Activated naive CD4-positive, alpha-beta T cell treated with Interleukin-2 at 50 U/mL for 16 hours (primary cell): ENCODE measurements around the gene LCP1.

Experiments used
- DNase-seq: peaks from one replicate; pipeline ENCODE4 v3.0.0-alpha.2; 2020

Gene LCP1

DNA sequence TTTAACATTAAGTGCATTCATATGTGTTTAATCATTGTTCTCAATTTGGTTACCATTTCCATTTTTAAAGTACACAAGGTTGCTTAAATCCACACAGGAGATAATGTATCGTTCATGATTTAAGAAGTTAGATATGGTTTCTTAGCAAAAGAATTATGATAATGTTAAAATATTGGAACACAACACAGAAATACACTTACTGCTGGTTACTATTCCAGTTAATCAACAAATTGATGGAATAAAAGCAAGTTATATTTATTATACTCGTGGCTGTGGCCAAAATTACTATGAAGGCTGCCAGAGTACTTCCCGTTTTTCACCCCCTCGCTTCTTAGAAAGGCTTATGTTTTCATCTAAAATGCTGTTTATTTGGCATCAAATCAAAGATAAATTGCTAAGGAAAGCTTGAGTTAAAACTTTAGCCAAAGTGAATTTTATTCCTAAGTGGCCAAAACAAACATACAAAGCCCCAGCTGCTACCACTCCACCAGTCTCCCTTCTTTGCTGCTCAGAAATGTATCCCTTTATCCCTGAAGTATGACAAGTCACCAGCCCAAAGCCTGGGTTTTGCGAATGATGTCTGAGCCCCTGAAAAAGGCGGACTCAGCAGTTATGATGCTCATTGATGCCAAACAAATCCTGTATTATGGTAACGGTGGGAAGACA is 27.7 kb downstream of the LCP1 start:
- DNase-seq, result no peak

DNA sequence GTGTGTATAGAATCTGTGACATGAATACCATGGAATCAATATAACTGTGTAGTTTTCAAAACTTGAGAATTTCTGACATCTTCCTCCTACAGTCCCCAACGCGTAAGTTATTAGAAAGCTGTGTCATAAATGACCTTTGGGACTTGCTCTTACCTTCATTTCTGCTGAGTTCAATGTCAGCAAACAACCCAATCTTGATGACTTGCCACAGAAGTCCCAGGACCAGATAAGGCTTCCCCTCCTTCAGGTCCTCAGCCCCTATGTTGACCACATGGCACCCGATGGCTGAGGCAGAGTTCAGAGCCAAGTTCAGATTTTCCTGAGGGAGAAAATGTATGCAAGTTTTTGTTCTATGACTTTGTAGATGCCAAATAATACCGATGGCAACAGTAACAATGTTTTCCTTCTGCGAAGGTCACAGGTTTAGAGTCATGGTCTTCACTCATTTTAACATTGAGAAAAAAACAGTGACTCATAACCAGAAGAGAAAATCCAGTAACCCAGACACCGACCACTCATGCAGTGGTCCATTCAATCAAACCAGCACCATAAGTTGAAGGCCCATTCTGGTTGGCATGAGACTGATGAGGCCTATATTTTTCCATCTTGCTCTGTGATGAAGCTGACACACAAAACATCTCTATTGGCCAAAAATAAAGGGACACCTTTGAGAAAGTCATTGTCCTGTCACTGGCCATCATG is 29.2 kb downstream of the LCP1 start:
- DNase-seq, result no peak

GRCh38 chr13:46150134-46150693 is 31.8 kb downstream of the LCP1 start:
- DNase-seq, result no peak

- DNase-seq, result peak; percentile 33
These were observed 32.5 kb downstream of the LCP1 start for GRCh38 chr13:46149272-46150133.

- DNase-seq, result no peak
These were observed 35.1 kb downstream of the LCP1 start for GRCh38 chr13:46146898-46147297.

DNA sequence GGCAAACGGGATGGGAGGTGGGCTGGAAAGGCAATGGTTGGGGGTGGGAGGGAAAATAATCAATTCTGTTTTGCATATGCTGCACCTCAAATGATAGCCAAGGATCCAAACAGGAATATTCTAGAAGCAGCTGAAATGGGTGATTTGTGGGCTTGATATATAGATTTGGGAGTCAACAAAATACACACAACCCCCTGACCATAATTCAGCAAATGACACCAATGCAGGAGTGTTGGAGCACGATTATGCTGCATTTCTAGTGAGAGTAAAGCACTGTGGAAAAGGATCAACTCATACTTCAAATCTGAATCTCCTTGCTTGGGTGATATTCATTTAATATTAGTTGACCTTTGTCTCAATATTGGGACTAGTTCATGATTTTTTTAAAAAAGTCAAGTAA is 36.0 kb downstream of the LCP1 start:
- DNase-seq, result no peak

GRCh38 chr13:46145135-46145534 is 36.8 kb downstream of the LCP1 start:
- no peak for DNase-seq

GRCh38 chr13:46143184-46143701 is 38.7 kb downstream of the LCP1 start:
- DNase-seq, result no peak

DNA sequence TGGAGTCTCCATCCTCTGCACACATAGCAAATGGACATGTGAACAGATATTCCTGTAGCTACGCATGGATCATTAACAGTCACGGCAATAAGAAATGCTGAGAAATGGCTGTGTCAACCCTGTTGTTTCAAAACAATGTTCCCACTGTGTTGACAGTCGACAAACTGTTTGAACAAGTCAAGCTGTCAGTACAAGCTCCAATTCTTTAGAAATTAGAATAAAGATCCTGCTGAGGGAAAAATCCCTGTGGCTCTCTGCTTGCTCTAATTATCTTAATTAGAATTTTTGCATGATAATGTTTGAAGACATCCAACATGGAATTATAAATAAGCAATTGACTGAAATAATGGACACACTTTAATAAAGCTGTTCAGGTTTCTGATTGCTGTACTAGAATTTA is 39.2 kb downstream of the LCP1 start:
- DNase-seq, result no peak

DNA sequence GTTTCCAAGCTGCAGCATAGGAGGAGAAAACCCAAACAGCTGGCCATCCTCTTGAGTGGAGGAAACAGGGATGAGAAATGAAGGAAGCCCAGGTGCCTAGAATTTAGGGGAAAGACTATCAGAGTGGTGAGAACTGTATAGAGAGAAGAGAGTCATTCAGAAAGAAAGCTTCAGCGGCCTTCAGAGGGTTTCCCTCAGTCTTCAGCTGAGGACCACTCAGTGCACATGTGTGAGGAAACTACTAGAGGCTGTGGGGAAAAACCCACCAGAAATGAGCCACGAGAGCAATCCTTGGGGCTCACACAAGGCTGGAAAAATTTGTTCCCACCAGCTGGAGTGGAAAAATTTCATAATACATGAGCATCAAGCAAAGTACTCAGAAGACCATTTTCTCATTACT is 41.9 kb downstream of the LCP1 start:
- DNase-seq, result no peak

DNA sequence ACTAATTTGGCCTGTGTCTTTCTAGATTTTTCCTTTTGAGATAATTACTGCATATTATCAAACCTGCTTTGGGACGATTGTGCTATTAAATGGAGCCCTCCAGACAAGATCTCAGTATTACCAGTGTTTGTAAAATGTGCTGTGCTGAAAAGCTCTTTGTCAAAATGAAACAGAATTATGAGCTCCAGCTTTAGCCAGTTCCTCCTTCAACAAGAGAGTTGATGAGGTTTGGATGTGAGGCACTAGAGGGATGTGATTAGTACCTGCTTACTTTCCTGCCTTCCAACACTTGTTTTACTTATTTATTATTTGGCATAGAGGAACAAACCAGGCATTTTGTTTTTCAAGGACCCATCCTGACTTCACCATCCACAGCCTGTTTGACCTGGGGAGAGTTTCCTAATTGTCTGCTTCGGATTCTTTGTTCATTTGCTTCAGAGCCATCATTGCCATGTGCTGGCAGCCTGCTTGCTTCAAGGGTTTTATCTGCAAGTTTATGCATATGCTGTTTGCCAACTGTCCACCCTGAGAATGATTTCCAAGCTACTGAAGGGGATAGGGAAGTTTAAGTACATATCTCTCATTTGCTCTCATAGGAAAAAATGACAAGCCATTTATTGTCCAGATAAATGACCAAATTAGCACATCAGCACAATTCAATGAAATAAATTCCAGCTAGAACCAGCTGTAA is 44.2 kb downstream of the LCP1 start:
- DNase-seq, result no peak

GRCh38 chr13:46136688-46137087 is 45.3 kb downstream of the LCP1 start:
- no peak for DNase-seq

DNA sequence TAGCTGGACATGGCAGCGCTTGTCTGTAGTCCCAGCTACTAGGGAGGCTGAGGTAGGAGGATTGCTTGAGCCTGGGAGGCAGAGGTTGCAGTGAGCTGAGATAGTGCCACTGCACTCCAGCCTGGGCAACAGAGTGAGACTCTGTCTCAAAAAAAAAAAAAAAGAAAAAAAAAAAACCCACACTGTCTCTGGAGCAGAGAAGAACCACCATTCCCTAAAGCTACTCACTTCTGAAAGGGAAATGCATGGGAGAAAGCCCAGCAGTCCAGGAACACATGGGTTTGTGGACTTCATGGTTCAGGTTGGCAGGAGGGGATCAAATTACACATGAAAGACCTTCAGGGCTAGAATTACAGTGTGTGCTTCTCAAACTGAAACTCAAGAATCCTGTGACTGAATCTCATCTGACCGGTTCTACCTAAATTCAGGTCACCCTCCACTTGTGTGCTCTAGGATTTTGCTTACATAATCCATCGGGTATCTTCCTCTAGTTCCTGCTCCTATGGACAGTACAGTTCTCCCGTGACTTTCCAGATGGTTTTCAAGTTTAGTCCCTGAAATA is 46.9 kb downstream of the LCP1 start:
- DNase-seq, result no peak

- DNase-seq, result no peak
These were observed 47.5 kb downstream of the LCP1 start for GRCh38 chr13:46134494-46134893.

DNA sequence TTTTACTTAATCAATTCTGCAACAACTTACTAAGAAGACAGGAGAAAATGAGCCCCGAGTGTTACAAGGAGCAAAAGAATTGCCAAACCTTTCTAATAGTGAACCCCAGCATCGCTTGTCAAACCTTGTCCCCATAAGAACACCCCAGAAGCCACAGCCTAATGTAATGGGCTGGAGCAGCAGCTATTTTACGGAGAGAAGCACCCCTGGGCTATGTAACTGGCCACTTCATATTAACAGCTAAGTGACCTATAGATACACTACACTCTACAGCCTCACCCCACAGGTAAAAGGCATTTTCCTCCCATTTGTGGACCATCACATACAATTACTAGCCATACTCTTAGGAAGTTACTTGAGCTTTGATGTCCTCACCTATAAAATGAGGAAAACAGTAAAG is 49.9 kb downstream of the LCP1 start:
- no peak for DNase-seq

DNA sequence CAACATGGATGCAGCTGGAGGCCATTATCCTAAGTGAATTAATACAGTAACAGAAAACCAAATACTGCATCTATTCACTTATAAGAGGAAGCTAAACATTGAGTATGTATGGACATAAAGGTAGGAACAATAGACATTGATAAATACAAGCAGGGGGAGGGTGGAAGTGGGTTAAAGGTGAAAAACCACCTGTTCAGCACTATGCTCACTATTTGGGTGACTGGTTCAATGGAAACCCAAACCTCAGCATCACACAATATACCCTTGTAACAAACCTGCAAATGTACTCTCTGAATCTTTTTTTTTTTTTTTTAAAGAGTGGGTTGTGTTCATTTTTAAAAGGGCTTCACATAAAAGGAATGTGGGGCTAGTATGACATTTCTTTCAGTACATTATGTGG is 50.3 kb downstream of the LCP1 start:
- DNase-seq, result no peak

DNA sequence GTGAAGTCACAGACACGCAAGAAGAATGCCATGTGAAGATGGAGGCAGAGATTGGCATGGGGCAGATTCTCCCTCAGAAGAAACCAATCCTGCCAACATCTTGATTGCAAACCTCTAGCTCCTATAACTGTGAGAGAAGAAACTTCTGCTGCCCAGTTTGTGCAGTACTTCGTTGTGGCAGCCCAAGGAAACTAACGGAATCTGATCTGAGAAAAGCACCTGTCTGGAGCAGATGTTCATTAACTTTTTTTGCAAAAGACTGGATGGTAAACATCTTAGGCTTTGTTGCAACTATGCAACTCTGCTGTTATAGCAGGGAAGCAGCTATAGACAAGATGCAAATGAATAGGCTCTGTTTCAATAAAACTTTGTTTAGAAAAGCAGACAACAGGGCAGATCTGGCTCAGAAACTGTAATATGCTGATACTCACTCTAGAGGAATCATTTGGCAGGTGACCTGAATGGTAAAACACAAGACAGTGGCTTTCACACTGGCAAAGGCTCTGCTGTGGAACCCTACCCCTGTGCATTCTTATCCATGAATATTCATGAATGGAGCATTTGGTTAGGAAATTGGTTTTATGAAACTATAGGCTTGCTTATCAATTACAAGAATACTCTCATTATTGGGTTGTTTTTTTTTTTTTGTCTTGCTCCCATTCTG is 51.9 kb downstream of the LCP1 start:
- DNase-seq, result no peak

- no peak for DNase-seq
These were observed 52.9 kb downstream of the LCP1 start for GRCh38 chr13:46129124-46129523.

- no peak for DNase-seq
These were observed 54.5 kb downstream of the LCP1 start for GRCh38 chr13:46127358-46128023.

GRCh38 chr13:46126552-46127357 is 55.2 kb downstream of the LCP1 start:
- DNase-seq, result peak; percentile 70
